H7 (cell line): ENCODE data around the gene CCDC175. TPM values are rescaled to one million over a fixed set of nuclear protein-coding genes. Genes with fewer than 3 reads are reported as not detected.

Experiments used
- DNase-seq: peaks from one replicate; pipeline ENCODE4 v3.0.0; 2012
- H3K27me3 ChIP-seq: 2 replicates; pipeline ENCODE4 v1.6.0; 2011; ENCODE audit warnings: mild to moderate bottlenecking, low read length; ENCODE audit not compliant: control insufficient read depth, insufficient read depth
- H3K36me3 ChIP-seq: replicated peaks from 2 replicates; pipeline ENCODE4 v1.5.1; 2011; ENCODE audit warnings: low read length; ENCODE audit not compliant: control insufficient read depth, insufficient read depth
- H3K4me3 ChIP-seq: 2 replicates; pipeline ENCODE4 v1.5.1; 2011; ENCODE audit warnings: low read depth, mild to moderate bottlenecking, control low read depth, low read length, moderate library complexity; ENCODE audit not compliant: insufficient read depth
- total RNA-seq: library from RNA; depleted of rRNA; stranded (reverse); fragments of >200 nt; shearing (Covaris generic); gene quantifications from 2 replicates; pipeline ENCODE4 v1.2.3, GENCODE V29; 2014

CCDC175 gene
- total RNA-seq, 1 experiment from 2014 or later, result not detected

DNA sequence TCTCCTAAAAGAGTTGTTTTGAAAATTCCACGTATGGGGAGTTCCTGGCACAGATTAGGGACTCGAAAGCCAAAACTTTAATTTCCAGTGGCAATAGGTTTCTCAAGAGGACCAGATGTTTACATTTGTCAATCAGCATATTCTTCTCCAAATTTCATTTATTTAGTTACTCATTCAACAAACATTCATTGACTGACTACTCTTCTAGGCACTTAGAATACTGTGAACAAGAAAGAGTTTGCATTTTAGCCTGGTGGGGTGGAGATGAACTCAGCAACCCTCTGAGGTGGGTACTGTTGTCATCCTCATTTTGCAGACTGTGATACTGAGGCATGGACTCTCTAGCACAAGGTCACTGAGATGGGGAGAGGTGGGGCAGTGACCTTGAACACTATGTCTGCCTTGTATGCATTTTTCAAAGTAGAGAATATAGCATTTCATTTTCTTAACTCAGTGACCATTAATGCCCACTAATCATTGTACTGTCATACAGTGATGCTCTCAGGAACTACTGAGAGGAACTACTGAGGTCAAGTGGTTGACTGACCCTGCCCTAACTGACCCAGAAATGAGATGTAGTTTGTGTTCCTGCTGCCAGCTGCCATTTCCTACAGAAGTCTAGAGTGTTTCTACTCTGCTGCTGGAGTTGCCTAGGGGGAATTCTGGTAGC lies 94.6 kb downstream of the CCDC175 start:
- H3K27me3 ChIP-seq, result no peaks in the 10 kb centered on the region
- no peaks in the 10 kb centered on the region; the same call in 1 of the 2 replicates for H3K36me3 ChIP-seq
- H3K4me3 ChIP-seq, result no peak overlapping the region
- DNase-seq, result no peak

- no peak overlapping the region for H3K4me3 ChIP-seq
- H3K27me3 ChIP-seq, result no peaks in the 10 kb centered on the region
- H3K36me3 ChIP-seq, result no peaks in the 10 kb centered on the region; the same call in 1 of the 2 replicates
- DNase-seq, result no peak
Observed at GRCh38 chr14:59481407-59481806, 95.2 kb downstream of the CCDC175 start.

DNA sequence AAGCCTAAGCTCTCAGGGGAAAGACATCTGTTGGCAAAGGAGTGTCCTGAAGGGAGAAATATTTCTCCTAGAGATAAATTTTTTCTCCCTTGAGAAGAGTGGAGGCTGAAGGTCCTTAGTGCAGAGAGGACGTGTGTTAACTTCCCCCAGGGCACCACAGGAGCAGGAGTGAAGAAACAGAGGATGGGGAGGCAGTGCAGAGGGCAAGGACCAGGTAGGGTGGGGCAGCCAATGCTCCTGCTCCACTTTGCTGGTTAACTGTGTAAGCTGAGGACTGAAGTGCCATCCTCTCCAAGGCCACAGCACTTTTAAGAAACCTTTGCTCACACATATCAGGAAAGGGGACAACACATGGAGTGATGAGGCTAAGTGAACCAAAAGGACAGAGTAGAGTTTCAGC lies 96.4 kb downstream of the CCDC175 start:
- peaks cover 3% of the 10 kb centered on the region for H3K36me3 ChIP-seq
- DNase-seq, result no peak
- H3K4me3 ChIP-seq, result no peak overlapping the region
- H3K27me3 ChIP-seq, result no peaks in the 10 kb centered on the region

- H3K4me3 ChIP-seq, result no peak overlapping the region
- H3K36me3 ChIP-seq, result peaks cover 6% of the 10 kb centered on the region
- no peak for DNase-seq
- no peaks in the 10 kb centered on the region for H3K27me3 ChIP-seq
Observed at GRCh38 chr14:59478540-59478939, 98.1 kb downstream of the CCDC175 start.

GRCh38 chr14:59475709-59476108 lies 100.9 kb downstream of the CCDC175 start:
- H3K36me3 ChIP-seq, result peaks cover 6% of the 10 kb centered on the region

DNA sequence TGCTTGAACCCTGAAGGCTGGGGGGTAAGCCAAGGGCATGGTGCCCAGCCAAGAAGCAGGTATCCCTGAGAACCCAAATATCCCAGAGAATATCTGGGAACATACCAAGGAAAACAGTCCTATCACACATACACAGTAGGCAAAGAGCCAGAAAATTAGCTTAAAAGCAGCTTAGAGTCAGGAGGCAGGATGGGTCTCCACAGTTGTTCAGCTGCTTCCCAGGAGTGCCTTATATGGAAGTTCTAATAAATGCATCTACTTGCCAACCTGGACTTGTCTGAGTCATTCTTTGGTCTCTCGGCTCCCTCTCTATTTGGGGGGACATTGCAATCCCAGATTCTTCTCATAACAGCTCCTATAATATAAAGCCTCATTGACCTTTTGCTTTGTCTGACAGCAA lies 102.4 kb downstream of the CCDC175 start:
- no peak for DNase-seq
- Histone ChIP-seq H3K36me3 (peaks cover 6% of the 10 kb centered on the region), H3K4me3 (no peak overlapping the region), H3K27me3 (no peaks in the 10 kb centered on the region)

More at GRCh38 chr14:59475709-59476108, 100.9 kb downstream of the CCDC175 start:
- H3K27me3 ChIP-seq, result no peaks in the 10 kb centered on the region
- DNase-seq, result no peak
- H3K4me3 ChIP-seq, result no peak overlapping the region

DNA sequence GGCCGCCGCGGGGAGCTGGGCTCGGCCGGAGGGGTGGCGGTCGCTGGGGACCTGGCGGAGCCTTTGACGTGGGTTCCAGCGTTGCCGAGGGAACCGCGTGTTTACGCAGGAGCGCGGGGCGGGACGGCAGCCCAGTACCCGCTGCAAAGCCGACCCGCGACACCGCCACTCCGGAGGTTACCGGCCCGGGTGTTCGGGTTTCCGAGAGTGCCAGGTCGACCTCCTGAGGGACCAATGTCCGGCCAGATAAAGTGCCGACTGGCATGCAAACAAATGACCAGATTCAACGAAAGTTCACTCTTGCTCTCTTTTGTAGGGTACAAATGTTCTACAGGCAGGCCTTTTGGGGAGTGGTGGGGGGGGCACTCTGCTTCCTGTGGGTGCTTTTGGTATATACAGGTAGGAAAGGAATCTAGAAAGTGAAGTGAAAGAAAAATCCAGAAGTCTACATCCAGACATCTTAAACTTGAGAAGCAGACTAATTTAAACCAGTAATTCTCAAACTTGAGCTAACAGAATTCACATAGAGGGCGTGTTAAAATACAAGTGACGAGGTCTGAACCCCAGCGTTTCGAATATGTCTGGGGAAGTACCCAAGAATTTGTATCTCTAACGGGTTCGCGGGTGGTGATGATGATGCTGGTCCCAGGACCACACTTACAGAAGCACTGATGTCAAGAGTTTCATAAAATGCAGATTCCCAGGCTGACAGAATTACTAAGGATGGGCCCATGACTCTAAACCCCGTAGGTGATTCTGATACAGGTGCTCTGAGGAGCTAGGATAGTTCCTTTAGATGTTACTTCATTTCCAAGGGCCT lies 111.1 kb downstream of the CCDC175 start, which contains the start of gene GPR135:
Gene GPR135, minus strand, starts transcription at position 65 of the 820 bp plus-strand sequence. CDS start 154 bp downstream, outside the sequence.
- H3K4me3 ChIP-seq, result peak within 1 kb of the TSS; percentile 63
- no peak for DNase-seq
- H3K36me3 ChIP-seq, result no peaks in the 10 kb centered on the region
- peaks cover 25% of the 10 kb centered on the region for H3K27me3 ChIP-seq

- H3K36me3 ChIP-seq, result no peaks in the 10 kb centered on the region
- peak; percentile 89 for DNase-seq
- H3K4me3 ChIP-seq, result peak overlapping the region; percentile 63
- H3K27me3 ChIP-seq, result peaks cover 25% of the 10 kb centered on the region
Observed at GRCh38 chr14:59464486-59465315, 111.9 kb downstream of the CCDC175 start.

- DNase-seq, result peak; percentile 75
- peaks cover 25% of the 10 kb centered on the region for H3K27me3 ChIP-seq
- H3K36me3 ChIP-seq, result no peaks in the 10 kb centered on the region
- peak overlapping the region; percentile 63 for H3K4me3 ChIP-seq
Observed at GRCh38 chr14:59463787-59464485, 112.7 kb downstream of the CCDC175 start.

DNA sequence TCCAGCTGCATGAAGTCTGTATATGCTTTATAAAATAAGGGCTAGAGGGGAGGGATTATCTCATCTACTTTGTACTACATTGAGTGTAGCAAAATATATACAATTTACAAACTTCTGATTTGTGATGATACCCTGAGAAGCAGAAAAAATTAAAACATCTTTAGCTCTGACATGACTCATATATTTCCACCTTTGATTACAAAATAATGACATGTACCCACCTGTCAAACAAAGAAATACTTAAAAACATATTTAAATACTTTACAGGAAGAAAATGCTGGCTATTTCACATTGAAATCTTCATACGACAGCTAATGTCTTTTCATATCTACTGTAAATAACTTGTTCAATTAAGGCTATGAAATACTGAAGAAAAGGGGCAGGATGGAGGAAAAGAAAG lies 114.7 kb downstream of the CCDC175 start:
- Histone ChIP-seq H3K36me3 (no peaks in the 10 kb centered on the region), H3K4me3 (no peak overlapping the region), H3K27me3 (peaks cover 25% of the 10 kb centered on the region)
- DNase-seq, result no peak

DNA sequence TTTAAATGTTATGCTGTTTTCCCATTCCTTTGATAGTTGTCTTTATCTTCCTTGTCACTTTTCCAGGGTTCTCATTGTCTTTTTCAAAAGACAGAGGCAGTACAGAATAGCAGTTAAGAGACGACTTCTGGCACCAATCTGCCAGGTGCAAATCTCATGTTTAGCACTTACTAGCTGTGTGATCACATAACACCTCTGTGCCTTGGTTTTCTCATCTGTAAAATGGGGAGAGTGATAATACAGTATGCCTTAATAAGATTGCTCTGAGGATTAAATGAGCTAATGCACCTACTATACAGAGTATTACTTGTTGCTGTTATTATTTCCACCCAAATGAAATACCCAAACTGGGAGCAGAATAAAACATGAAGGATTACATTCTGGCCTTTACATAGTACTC lies 116.2 kb downstream of the CCDC175 start:
- Histone ChIP-seq H3K27me3 (peaks cover 21% of the 10 kb centered on the region), H3K36me3 (no peaks in the 10 kb centered on the region), H3K4me3 (no peak overlapping the region)
- DNase-seq, result no peak

DNA sequence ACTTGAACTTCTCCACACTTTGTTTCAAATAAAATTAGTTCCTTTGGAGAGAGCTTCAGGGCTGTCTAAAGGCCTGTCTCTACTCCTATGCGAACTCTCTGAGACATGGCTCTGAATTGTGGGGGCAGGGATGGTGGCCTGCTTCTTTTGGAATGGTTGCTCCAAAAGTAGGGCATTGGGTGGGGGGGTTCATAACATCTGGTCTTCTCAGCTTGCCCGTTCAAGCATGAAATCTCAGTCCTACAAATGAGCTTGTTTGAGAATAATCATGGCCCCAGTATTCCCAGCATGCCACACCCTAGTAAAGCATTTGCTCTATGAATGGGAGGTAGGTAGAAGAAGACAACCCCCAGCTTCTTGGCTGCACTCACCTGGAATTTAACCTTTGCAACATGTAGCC lies 118.1 kb downstream of the CCDC175 start:
- no peaks in the 10 kb centered on the region for H3K36me3 ChIP-seq
- no peak overlapping the region for H3K4me3 ChIP-seq
- H3K27me3 ChIP-seq, result peaks cover 7% of the 10 kb centered on the region
- no peak for DNase-seq

DNA sequence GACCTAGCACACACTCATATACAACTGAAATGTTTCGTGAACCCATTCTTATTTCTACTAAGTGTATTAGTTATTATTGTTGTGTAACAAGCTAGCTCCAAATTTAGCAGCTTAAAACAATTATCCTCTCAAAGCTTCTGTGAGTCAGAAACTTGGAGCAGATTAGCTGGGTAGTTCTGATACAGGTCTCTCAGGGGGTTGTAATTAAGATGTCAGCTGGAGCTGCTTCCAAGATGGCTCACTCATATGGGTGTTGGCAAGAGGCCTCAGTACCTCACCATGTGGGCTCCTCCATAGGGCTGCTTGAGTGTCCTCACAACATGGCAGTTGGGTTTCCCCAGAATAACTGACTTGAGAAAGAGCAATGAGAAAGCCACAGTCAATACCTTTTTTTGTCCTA lies 121.2 kb downstream of the CCDC175 start:
- no peak for DNase-seq
- Histone ChIP-seq H3K36me3 (no peaks in the 10 kb centered on the region), H3K27me3 (no peaks in the 10 kb centered on the region), H3K4me3 (no peak overlapping the region)
